ENCODE results near the gene ASCC1. TPM values are rescaled to one million over a fixed set of nuclear protein-coding genes. Genes with fewer than 3 reads are reported as not detected.
A peak's percentile ranks its signal among the peaks of the same experiment; 100 is the strongest.

ASCC1 gene
- total and polyA plus RNA-seq, 2 experiments from 2014 or later: 31.8 to 38.7 TPM

DNA sequence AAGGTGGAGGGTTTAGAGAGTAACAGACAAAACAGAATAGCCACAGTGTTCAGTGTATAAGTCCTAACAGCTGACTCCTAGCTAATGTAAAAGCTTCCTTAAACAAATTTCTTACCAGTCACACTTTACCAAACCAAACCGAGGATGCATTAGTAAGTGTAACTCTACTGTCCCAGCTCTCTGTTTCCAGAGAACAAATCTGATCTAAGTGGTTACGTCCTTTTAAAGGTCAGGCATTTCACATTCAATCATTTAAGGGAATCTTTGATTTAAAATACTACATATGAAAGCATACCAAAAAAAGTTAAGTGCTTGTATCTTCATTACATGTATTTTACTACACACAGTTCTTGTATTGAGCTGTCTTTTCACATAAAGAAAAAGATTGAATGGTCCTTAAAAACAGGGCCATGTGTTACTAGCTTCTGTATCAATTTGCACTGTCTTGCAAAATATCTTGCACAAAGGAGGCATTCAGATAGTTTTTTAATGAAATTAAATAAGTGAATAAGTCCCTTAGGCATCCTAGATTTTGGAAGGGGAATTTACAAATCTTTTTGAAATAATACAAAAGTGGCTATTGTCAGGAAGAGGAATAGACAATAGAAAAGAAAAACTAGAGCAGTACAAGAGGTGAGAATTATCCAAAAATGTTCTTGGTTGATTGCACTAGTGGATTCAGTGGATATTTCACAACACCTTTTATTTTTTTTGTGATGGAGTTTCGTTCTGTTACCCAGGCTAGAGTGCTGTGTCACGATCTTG lies 69.3 kb downstream of the ASCC1 start:
- no peaks in the 10 kb centered on the region for H3K27me3 ChIP-seq
- no peak overlapping the region for H3K4me3 ChIP-seq
- no peaks in the 10 kb centered on the region for H3K9me3 ChIP-seq (ENCODE audit: low read depth)
- H3K9me2 ChIP-seq (replicated peaks; ENCODE audit: insufficient read depth): no peaks in the 10 kb centered on the region
- whole genome bisulfite sequencing (ENCODE audit: low lambda C conversion rate, missing lambda C conversion rate): 87% methylated on average over 4 of the region's 4 CpGs
- no peak for DNase-seq (ENCODE audit: low spot score)
- H3K27ac ChIP-seq: no peak overlapping the region
- no peaks in the 10 kb centered on the region for H3K4me1 ChIP-seq (ENCODE audit: insufficient read depth)
- H4K20me1 ChIP-seq (ENCODE audit: insufficient read depth, poor library complexity, severe bottlenecking): no peaks in the 10 kb centered on the region
- no peak overlapping the region for H3K4me2 ChIP-seq
- no peaks in the 10 kb centered on the region for H3K36me3 ChIP-seq (replicated peaks; ENCODE audit: insufficient read depth, low read depth)
- TF ChIP-seq EZH2 (IDR thresholded peaks at IDR 0.05; ENCODE audit: borderline replicate concordance) (no peak), EZH2phosphoT487 (IDR thresholded peaks at IDR 0.05; ENCODE audit: low read depth, severe bottlenecking, unreplicated experiment) (no peak)
- TF ChIP-seq, protein P1, sequence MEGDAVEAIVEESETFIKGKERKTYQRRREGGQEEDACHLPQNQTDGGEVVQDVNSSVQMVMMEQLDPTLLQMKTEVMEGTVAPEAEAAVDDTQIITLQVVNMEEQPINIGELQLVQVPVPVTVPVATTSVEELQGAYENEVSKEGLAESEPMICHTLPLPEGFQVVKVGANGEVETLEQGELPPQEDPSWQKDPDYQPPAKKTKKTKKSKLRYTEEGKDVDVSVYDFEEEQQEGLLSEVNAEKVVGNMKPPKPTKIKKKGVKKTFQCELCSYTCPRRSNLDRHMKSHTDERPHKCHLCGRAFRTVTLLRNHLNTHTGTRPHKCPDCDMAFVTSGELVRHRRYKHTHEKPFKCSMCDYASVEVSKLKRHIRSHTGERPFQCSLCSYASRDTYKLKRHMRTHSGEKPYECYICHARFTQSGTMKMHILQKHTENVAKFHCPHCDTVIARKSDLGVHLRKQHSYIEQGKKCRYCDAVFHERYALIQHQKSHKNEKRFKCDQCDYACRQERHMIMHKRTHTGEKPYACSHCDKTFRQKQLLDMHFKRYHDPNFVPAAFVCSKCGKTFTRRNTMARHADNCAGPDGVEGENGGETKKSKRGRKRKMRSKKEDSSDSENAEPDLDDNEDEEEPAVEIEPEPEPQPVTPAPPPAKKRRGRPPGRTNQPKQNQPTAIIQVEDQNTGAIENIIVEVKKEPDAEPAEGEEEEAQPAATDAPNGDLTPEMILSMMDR (IDR thresholded peaks at IDR 0.05; ENCODE audit: poor library complexity): no peak
- H2AFZ ChIP-seq: no peak overlapping the region
- H3K79me2 ChIP-seq: no peaks in the 10 kb centered on the region

GRCh38 chr10:72146071-72146470 lies 70.0 kb downstream of the ASCC1 start:
- no peaks in the 10 kb centered on the region for H3K27me3 ChIP-seq
- DNase-seq (ENCODE audit: low spot score): no peak
- TF ChIP-seq EZH2 (IDR thresholded peaks at IDR 0.05; ENCODE audit: borderline replicate concordance) (no peak), EZH2phosphoT487 (IDR thresholded peaks at IDR 0.05; ENCODE audit: low read depth, severe bottlenecking, unreplicated experiment) (no peak)
- TF ChIP-seq, protein P1 (IDR thresholded peaks at IDR 0.05; ENCODE audit: poor library complexity): no peak
- WGBS (ENCODE audit: low lambda C conversion rate, missing lambda C conversion rate): 56% methylated on average over 6 of the region's 6 CpGs
- no peaks in the 10 kb centered on the region for H3K79me2 ChIP-seq
- H3K36me3 ChIP-seq (replicated peaks; ENCODE audit: insufficient read depth, low read depth): no peaks in the 10 kb centered on the region
- H3K9me3 ChIP-seq (ENCODE audit: low read depth): no peaks in the 10 kb centered on the region
- no peak overlapping the region for H3K4me2 ChIP-seq
- peak overlapping the region; percentile 25 for H3K27ac ChIP-seq
- no peaks in the 10 kb centered on the region for H4K20me1 ChIP-seq (ENCODE audit: insufficient read depth, poor library complexity, severe bottlenecking)
- H3K4me3 ChIP-seq: no peak overlapping the region
- no peaks in the 10 kb centered on the region for H3K4me1 ChIP-seq (ENCODE audit: insufficient read depth)
- no peak overlapping the region for H2AFZ ChIP-seq
- H3K9me2 ChIP-seq (replicated peaks; ENCODE audit: insufficient read depth): no peaks in the 10 kb centered on the region

GRCh38 chr10:72145657-72146056 lies 70.4 kb downstream of the ASCC1 start:
- Histone ChIP-seq H3K27me3 (no peaks in the 10 kb centered on the region), H3K9me3 (ENCODE audit: low read depth) (no peaks in the 10 kb centered on the region), H3K9me2 (replicated peaks; ENCODE audit: insufficient read depth) (no peaks in the 10 kb centered on the region), H4K20me1 (ENCODE audit: insufficient read depth, poor library complexity, severe bottlenecking) (no peaks in the 10 kb centered on the region), H3K4me3 (no peak overlapping the region), H3K27ac (peak overlapping the region; percentile 25), H2AFZ (no peak overlapping the region), H3K4me2 (no peak overlapping the region), H3K4me1 (ENCODE audit: insufficient read depth) (no peaks in the 10 kb centered on the region), H3K36me3 (replicated peaks; ENCODE audit: insufficient read depth, low read depth) (no peaks in the 10 kb centered on the region), H3K79me2 (no peaks in the 10 kb centered on the region)
- WGBS (ENCODE audit: low lambda C conversion rate, missing lambda C conversion rate): 75% methylated on average over 2 of the region's 2 CpGs
- no peak for TF ChIP-seq EZH2phosphoT487 (IDR thresholded peaks at IDR 0.05; ENCODE audit: low read depth, severe bottlenecking, unreplicated experiment)
- TF ChIP-seq, protein P1 (IDR thresholded peaks at IDR 0.05; ENCODE audit: poor library complexity): no peak
- TF ChIP-seq EZH2 (IDR thresholded peaks at IDR 0.05; ENCODE audit: borderline replicate concordance): no peak
- DNase-seq (ENCODE audit: low spot score): no peak
